Common myeloid progenitor, CD34-positive (primary cell): ENCODE measurements around the gene PITPNM2.

ENCODE experiments used
- CTCF ChIA-PET: fragments of 350-600 bp; sonication (Branson Sonifier 250); formaldehyde crosslinking; loops from one replicate; lab custom pipeline; 2021; ENCODE audit warnings: antibody characterized with exemption; lab: Charles Lee
- POLR2A ChIA-PET: fragments of 350-600 bp; sonication (Branson Sonifier 250); formaldehyde crosslinking; loops from one replicate; lab custom pipeline; 2021; ENCODE audit warnings: antibody characterized with exemption; lab: Charles Lee
- DNase-seq, 3 donors: peaks; one replicate each; pipeline versions ENCODE4 v3.0.0 to v3.0.0-alpha.2; 2013
- H3K27ac ChIP-seq, 2 experiments: 1 replicate in 1 of 2; 2 replicates in 1 of 2; pipeline ENCODE4 v1.7.0; 2013; ENCODE audit warnings: inconsistent platforms in 2 of 2, low read length in 2 of 2, mild to moderate bottlenecking in 2 of 2, low read depth in 1 of 2, moderate library complexity in 1 of 2; ENCODE audit not compliant: severe bottlenecking in 2 of 2, insufficient read depth in 1 of 2, poor library complexity in 1 of 2
- H3K27me3 ChIP-seq, 5 experiments: replicated peaks in 2 of 5; 1 replicate in 3 of 5; 2 replicates in 2 of 5; pipeline versions ENCODE4 v1.6.1 to v1.7.0; 2013; ENCODE audit warnings: low read length in 4 of 5, mild to moderate bottlenecking in 2 of 5, moderate library complexity in 2 of 5, inconsistent platforms in 1 of 5; ENCODE audit not compliant: insufficient read depth in 5 of 5, control insufficient read depth in 4 of 5
- H3K36me3 ChIP-seq, 4 experiments: 1 replicate in 2 of 4; 2 replicates in 2 of 4; pipeline versions ENCODE4 v1.6.1 to v1.7.0; 2013; ENCODE audit warnings: low read length in 3 of 4, control low read depth in 1 of 4, mild to moderate bottlenecking in 1 of 4; ENCODE audit not compliant: control insufficient read depth in 4 of 4, insufficient read depth in 4 of 4
- H3K4me1 ChIP-seq, 4 experiments: 1 replicate in 3 of 4; 2 replicates in 1 of 4; pipeline versions ENCODE4 v1.6.1 to v1.7.1; 2013; ENCODE audit warnings: low read length in 3 of 4, mild to moderate bottlenecking in 3 of 4, control low read depth in 1 of 4, inconsistent platforms in 1 of 4, moderate library complexity in 1 of 4; ENCODE audit not compliant: control insufficient read depth in 4 of 4, insufficient read depth in 4 of 4; ENCODE audit errors: control extremely low read depth in 1 of 4
- H3K4me3 ChIP-seq, 7 experiments: 1 replicate in 4 of 7; 2 replicates in 3 of 7; pipeline versions ENCODE4 v1.5.1 to v1.7.0; 2013; ENCODE audit warnings: mild to moderate bottlenecking in 7 of 7, low read length in 6 of 7, moderate library complexity in 6 of 7, inconsistent platforms in 2 of 7, low read depth in 2 of 7, control low read depth in 1 of 7; ENCODE audit not compliant: insufficient read depth in 4 of 7, control insufficient read depth in 1 of 7; ENCODE audit errors: extremely low read depth in 1 of 7
- H3K9me3 ChIP-seq, 5 experiments: 1 replicate in 4 of 5; 2 replicates in 1 of 5; pipeline versions ENCODE4 v1.6.1 to v1.7.1; 2013; ENCODE audit warnings: low read length in 4 of 5, mild to moderate bottlenecking in 2 of 5, inconsistent platforms in 1 of 5, low read depth in 1 of 5, moderate library complexity in 1 of 5; ENCODE audit not compliant: control insufficient read depth in 4 of 5, insufficient read depth in 2 of 5; ENCODE audit errors: control extremely low read depth in 1 of 5
- WGBS: methylation state at CpG from one replicate; pipeline ENCODE4 v1.1.5; 2013; ENCODE audit not compliant: insufficient coverage; 5-methylcytosine and 5-hydroxymethylcytosine counted together

Gene PITPNM2

DNA sequence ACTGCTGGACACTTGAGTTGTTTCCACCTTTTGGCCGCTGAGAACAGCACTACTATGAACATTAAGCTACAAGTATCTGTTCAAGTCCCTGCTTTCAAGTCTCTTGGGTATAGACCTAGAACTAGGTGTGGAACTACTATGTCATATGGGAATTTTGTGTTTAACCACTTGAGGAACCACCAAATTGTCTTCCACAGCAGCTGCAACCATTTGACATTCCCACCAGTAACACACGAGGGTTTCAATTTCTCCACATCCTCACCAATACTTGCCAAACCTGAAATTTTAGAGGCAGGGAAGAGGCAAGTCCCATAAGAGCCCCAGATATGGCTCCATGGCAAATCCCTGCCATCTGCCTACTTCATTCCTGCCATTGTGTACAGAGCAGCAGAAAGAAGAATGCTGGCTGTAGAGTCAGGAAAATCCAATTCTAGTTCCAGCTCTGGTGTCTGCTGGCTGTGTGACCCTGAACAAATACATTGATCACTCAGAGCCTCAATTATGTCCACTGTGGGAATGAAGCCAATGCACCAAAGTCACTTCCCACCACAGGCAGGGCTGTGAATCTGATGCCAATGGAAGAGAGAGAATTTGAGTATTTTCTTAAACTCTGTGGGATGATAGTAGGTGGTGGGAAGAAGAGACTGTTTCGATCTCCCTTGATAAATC, 17.8 kb downstream of the PITPNM2 start:
- Histone ChIP-seq H3K9me3 (no peaks in the 10 kb centered on the region), H3K4me1 (peaks cover 0 to 14% (median 12%) of the 10 kb centered on the region in 4 experiments), H3K4me3 (no peak overlapping the region), H3K36me3 (peaks cover 0 to 3% (median 0%) of the 10 kb centered on the region in 4 experiments), H3K27me3 (no peaks in the 10 kb centered on the region), H3K27ac (no peak overlapping the region)
- no peak for DNase-seq
- 88% methylated on average over 1 of the region's 3 CpGs for WGBS
- ChIA-PET CTCF (interaction anchor here (1.4 to 1.8 kb wide), 2 partner anchors 9 to 90 kb away, joined by 3 to 4 read pairs; no protein-coding TSS in a partner anchor), POLR2A (no interaction called here)

DNA sequence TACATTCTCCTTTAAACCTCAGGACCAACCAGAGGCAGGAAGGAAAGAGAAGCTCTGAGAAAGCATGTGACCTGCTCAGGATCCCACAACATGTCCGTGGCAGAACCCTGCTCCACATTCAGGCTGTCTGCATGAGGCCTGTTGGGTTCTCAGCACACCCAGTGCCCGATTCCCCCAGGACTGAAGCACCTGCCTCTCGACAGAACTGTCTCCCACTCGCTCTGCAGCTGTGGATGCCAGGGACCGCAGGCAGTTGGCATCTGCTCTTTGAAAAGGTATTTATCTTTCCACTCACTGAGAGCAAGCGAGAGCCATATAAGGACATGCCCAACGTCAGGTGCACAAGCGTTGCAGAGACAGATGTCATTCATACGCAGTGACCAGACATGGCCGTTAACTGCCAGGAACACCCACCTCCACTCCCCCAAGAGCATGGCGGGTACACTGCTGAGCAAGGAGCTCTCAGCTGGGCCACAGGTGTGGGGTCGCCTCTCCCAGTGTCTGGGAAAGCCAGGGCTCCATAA, 18.9 kb downstream of the PITPNM2 start:
- H3K27me3 ChIP-seq: no peaks in the 10 kb centered on the region
- no peak overlapping the region for H3K27ac ChIP-seq
- CTCF ChIA-PET: interaction anchor here (1.1 to 1.8 kb wide), 3 partner anchors 11 to 89 kb away, joined by 3 to 4 read pairs (median 3); no protein-coding TSS in a partner anchor
- no peaks in the 10 kb centered on the region for H3K9me3 ChIP-seq
- peak in 2 of 3 donors; percentile 39 to 45 for DNase-seq
- H3K4me3 ChIP-seq: peak overlapping the region in 1 of 7 experiments; percentile 13
- POLR2A ChIA-PET: no interaction called here
- peaks cover 0 to 14% (median 12%) of the 10 kb centered on the region in 4 experiments for H3K4me1 ChIP-seq
- WGBS: 55% methylated on average over 11 of the region's 12 CpGs
- H3K36me3 ChIP-seq: peaks cover 0 to 3% (median 0%) of the 10 kb centered on the region in 4 experiments

DNA sequence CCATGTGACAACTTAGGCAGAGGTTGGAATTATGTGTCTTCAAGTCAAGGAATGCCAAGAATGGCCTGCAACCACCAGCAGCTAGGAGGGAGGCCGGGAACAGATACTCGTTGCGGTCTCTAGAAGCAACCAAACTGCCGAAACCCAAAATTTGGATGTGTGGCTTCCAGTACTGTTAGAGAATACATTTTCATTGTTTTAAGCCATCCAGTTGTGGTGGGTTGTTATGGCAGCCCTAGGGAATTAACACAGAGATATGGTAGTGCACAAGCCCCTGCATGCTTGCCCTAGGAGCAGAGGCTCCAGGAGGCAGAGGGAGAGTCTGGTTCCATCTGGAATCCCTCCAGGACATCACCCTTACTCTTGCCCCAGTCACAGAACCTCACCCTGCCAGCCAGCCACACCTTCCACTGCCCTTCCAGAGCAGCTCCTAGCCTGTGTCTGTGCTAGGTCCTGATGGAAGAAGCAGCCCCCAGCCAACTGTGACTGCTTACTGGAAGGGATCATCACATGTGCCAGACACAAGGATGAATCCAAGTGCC, 19.5 kb downstream of the PITPNM2 start:
- H3K4me3 ChIP-seq: no peak overlapping the region
- H3K4me1 ChIP-seq: peaks cover 0 to 19% (median 17%) of the 10 kb centered on the region in 4 experiments
- H3K27ac ChIP-seq: no peak overlapping the region
- no peak for DNase-seq
- POLR2A ChIA-PET: no interaction called here
- H3K36me3 ChIP-seq: peaks cover 0 to 3% (median 0%) of the 10 kb centered on the region in 4 experiments
- CTCF ChIA-PET: interaction anchor here (1.1 to 1.8 kb wide), 3 partner anchors 11 to 88 kb away, joined by 3 to 4 read pairs (median 3); no protein-coding TSS in a partner anchor
- no peaks in the 10 kb centered on the region for H3K27me3 ChIP-seq
- no peaks in the 10 kb centered on the region for H3K9me3 ChIP-seq
- WGBS: 98% methylated on average over 4 of the region's 4 CpGs

DNA sequence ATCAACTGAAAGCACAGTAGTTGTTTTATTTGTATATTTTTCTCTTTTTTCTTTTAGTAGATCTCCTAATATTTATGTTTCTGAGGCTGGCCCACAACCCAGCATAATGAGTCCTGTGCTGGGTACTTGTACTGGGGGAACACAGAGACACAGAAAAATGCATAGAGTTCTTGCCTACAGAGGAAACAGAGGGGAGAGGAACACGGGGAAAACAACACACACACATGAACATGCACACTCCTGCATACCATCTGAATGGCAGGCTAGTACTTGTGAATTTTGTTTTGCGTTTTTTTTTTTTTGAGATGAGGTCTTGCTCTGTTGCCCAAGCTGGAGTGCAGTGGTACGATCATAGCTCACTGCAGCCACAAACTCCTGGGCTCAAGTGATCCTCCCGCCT, 21.3 kb downstream of the PITPNM2 start:
- no peaks in the 10 kb centered on the region for H3K27me3 ChIP-seq
- H3K27ac ChIP-seq: no peak overlapping the region
- H3K4me1 ChIP-seq: peaks cover 0 to 22% (median 20%) of the 10 kb centered on the region in 4 experiments
- ChIA-PET POLR2A (interaction anchor here (0.6 kb wide), 1 partner anchor 73 kb away, joined by 3 read pairs; no protein-coding TSS in a partner anchor), CTCF (no interaction called here)
- H3K9me3 ChIP-seq: no peaks in the 10 kb centered on the region
- no peak for DNase-seq
- no peak overlapping the region for H3K4me3 ChIP-seq
- peaks cover 0 to 3% (median 0%) of the 10 kb centered on the region in 4 experiments for H3K36me3 ChIP-seq
- 100% methylated on average over 2 of the region's 4 CpGs for WGBS

DNA sequence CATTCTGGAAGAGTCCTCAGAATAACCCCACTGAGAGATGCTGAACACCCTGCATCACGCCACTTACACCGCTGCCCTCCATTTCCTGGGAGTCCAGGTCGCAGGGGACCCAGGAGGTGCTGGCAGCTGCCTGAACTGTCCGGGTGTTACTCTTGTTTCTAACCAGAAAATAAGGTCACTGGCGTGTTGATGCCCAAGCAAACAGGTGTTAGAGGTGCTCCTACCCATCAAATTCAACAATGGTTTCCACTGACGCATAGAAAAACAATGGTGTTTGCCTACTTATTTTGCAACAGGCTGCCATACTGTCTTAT, 23.8 kb downstream of the PITPNM2 start:
- no peak for DNase-seq
- CTCF ChIA-PET: interaction anchor here (0.6 to 2.1 kb wide), 7 partner anchors 8 to 134 kb away, joined by 3 to 10 read pairs (median 5); no protein-coding TSS in a partner anchor
- 100% methylated on average over 6 of the region's 6 CpGs for WGBS
- Histone ChIP-seq H3K4me1 (peaks cover 0 to 20% (median 18%) of the 10 kb centered on the region in 4 experiments), H3K27ac (no peak overlapping the region), H3K27me3 (no peaks in the 10 kb centered on the region), H3K9me3 (no peaks in the 10 kb centered on the region), H3K4me3 (no peak overlapping the region), H3K36me3 (no peaks in the 10 kb centered on the region)
- POLR2A ChIA-PET: no interaction called here

DNA sequence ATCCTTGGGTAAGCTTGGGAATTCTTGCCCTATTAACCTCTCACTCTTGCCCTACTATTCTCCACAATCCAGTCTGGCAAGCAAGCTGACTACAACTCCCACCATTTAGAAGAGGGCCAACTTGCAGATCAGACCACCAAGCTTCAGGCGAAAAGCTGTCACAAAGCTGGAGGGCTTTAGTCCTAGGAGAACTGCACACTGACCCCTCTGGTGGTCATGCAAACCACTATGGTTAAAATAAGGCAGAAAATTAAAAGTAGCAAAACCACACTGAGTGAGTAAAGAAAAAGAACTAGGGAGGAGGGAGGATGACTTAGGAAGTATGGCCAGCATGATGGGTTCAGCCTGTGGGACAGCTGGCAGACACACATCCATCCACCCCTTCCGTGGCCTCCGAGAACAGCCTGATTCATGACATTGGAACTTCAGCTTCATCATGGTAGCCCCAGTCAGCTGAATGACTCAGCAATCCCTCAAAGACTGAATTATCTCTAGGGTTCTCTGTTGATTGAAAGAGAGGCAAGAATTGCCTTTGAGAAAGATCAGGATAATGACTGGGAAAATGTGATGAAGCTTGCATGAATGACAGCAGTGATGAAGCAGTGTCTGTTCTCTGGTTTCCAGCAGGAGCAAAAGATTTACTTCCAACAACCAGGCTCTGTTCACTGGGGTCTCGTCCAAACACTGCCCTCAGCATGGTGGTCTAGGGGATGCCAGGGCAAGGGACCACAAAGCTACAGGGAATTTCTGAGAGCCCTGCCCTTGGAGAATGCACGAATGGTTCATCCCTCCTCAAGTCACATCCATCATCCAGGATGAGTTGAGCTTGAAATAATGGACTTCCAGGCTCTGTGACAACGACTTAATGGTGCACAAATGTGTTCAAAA, 24.4 kb downstream of the PITPNM2 start:
- peak in 2 of 3 donors; percentile 73 to 76 for DNase-seq
- H3K27me3 ChIP-seq: no peaks in the 10 kb centered on the region
- WGBS: 90% methylated on average over 3 of the region's 6 CpGs
- no peaks in the 10 kb centered on the region for H3K36me3 ChIP-seq
- no peak overlapping the region for H3K4me3 ChIP-seq
- H3K27ac ChIP-seq: no peak overlapping the region
- CTCF ChIA-PET: interaction anchor here (0.6 to 2.1 kb wide), 9 partner anchors 9 to 133 kb away, joined by 3 to 10 read pairs (median 5); no protein-coding TSS in a partner anchor
- H3K4me1 ChIP-seq: peaks cover 0 to 14% (median 12%) of the 10 kb centered on the region in 4 experiments
- POLR2A ChIA-PET: no interaction called here
- no peaks in the 10 kb centered on the region for H3K9me3 ChIP-seq
